HEK293 (cell line): Measurements from ENCODE around the gene SAP30.
A peak's percentile ranks its signal among the peaks of the same experiment; 100 is the strongest.

Source experiments
- FEZF1 ChIP-seq: fragments of 450-650 bp; formaldehyde crosslinking; IDR thresholded peaks from 2 replicates; pipeline ENCODE4 v1.5.1; 2016; ENCODE audit warnings: missing biosample characterization, missing genetic modification characterization
- IKZF3 ChIP-seq: fragments of 450-650 bp; IDR thresholded peaks from 2 replicates; pipeline ENCODE4 v1.5.0; 2018; ENCODE audit warnings: missing biosample characterization, mild to moderate bottlenecking, missing genetic modification characterization, moderate library complexity
- KLF10 ChIP-seq: fragments of 450-650 bp; IDR thresholded peaks from 2 replicates; pipeline ENCODE4 v1.5.1; 2018; ENCODE audit warnings: missing biosample characterization, mild to moderate bottlenecking, missing genetic modification characterization
- OVOL3 ChIP-seq: fragments of 450-650 bp; formaldehyde crosslinking; IDR thresholded peaks from 2 replicates; pipeline ENCODE4 v1.5.1; 2016; ENCODE audit warnings: missing biosample characterization, missing genetic modification characterization
- RBAK ChIP-seq: fragments of 450-650 bp; formaldehyde crosslinking; IDR thresholded peaks from 2 replicates; pipeline ENCODE4 v1.5.1; 2016; ENCODE audit warnings: missing biosample characterization, missing genetic modification characterization
- YY2 ChIP-seq: fragments of 450-650 bp; formaldehyde crosslinking; IDR thresholded peaks from 2 replicates; pipeline ENCODE4 v1.5.1; 2016; ENCODE audit warnings: missing biosample characterization, missing genetic modification characterization
- ZFP41 ChIP-seq: fragments of 450-650 bp; formaldehyde crosslinking; IDR thresholded peaks from 2 replicates; pipeline ENCODE4 v1.5.1; 2016; ENCODE audit warnings: missing biosample characterization, missing genetic modification characterization, borderline replicate concordance
- ZNF133 ChIP-seq: fragments of 450-650 bp; formaldehyde crosslinking; IDR thresholded peaks from 2 replicates; pipeline ENCODE4 v1.5.1; 2016; ENCODE audit warnings: missing biosample characterization, missing genetic modification characterization
- ZNF184 ChIP-seq: fragments of 450-650 bp; IDR thresholded peaks from 2 replicates; pipeline ENCODE4 v1.5.1; 2018; ENCODE audit warnings: missing biosample characterization, mild to moderate bottlenecking, missing genetic modification characterization
- ZNF2 ChIP-seq: fragments of 450-650 bp; formaldehyde crosslinking; IDR thresholded peaks from 2 replicates; pipeline ENCODE4 v1.5.1; 2016; ENCODE audit warnings: missing biosample characterization, missing genetic modification characterization
- ZNF221 ChIP-seq: fragments of 450-650 bp; formaldehyde crosslinking; IDR thresholded peaks from 2 replicates; pipeline ENCODE4 v1.5.1; 2017; ENCODE audit warnings: missing biosample characterization, missing genetic modification characterization, borderline replicate concordance
- ZNF248 ChIP-seq: fragments of 450-650 bp; formaldehyde crosslinking; IDR thresholded peaks from 2 replicates; pipeline ENCODE4 v1.5.1; 2017; ENCODE audit warnings: missing biosample characterization, missing genetic modification characterization
- ZNF37A ChIP-seq: fragments of 450-650 bp; IDR thresholded peaks from 2 replicates; pipeline ENCODE4 v1.5.1; 2018; ENCODE audit warnings: missing biosample characterization, missing genetic modification characterization
- ZNF416 ChIP-seq: fragments of 450-650 bp; formaldehyde crosslinking; IDR thresholded peaks from 2 replicates; pipeline ENCODE4 v1.5.1; 2016; ENCODE audit warnings: missing biosample characterization, missing genetic modification characterization
- ZNF510 ChIP-seq: fragments of 450-650 bp; formaldehyde crosslinking; IDR thresholded peaks from 2 replicates; pipeline ENCODE4 v1.5.1; 2018; ENCODE audit warnings: mild to moderate bottlenecking, missing genetic modification characterization, missing biosample characterization; ENCODE audit not compliant: insufficient replicate concordance
- ZNF514 ChIP-seq: fragments of 450-650 bp; formaldehyde crosslinking; IDR thresholded peaks from 2 replicates; pipeline ENCODE4 v1.5.1; 2016; ENCODE audit warnings: missing biosample characterization, missing genetic modification characterization
- ZNF548 ChIP-seq: fragments of 450-650 bp; formaldehyde crosslinking; IDR thresholded peaks from 2 replicates; pipeline ENCODE4 v1.5.1; 2016; ENCODE audit warnings: missing biosample characterization, missing genetic modification characterization
- ZNF623 ChIP-seq: fragments of 450-650 bp; formaldehyde crosslinking; IDR thresholded peaks from 2 replicates; pipeline ENCODE4 v1.5.1; 2016; ENCODE audit warnings: missing biosample characterization, missing genetic modification characterization
- ZNF624 ChIP-seq: fragments of 450-650 bp; formaldehyde crosslinking; IDR thresholded peaks from 2 replicates; pipeline ENCODE4 v1.5.1; 2017; ENCODE audit warnings: missing biosample characterization, missing genetic modification characterization
- ZNF626 ChIP-seq: fragments of 450-650 bp; sonication (Bioruptor Pico); formaldehyde crosslinking; IDR thresholded peaks from 2 replicates; pipeline ENCODE4 v1.5.1; 2018; ENCODE audit warnings: missing biosample characterization, missing genetic modification characterization, inconsistent platforms
- ZNF670 ChIP-seq: fragments of 450-650 bp; formaldehyde crosslinking; IDR thresholded peaks from 2 replicates; pipeline ENCODE4 v1.5.1; 2016; ENCODE audit warnings: missing biosample characterization, missing genetic modification characterization, low read depth
- ZNF707 ChIP-seq: fragments of 450-650 bp; formaldehyde crosslinking; IDR thresholded peaks from 2 replicates; pipeline ENCODE4 v1.5.1; 2016; ENCODE audit warnings: missing biosample characterization, missing genetic modification characterization
- ZNF830 ChIP-seq: fragments of 450-650 bp; IDR thresholded peaks from 2 replicates; pipeline ENCODE4 v1.5.0; 2018; ENCODE audit warnings: missing biosample characterization, missing genetic modification characterization, low read depth, mild to moderate bottlenecking, moderate library complexity
- ZNF843 ChIP-seq: fragments of 450-650 bp; formaldehyde crosslinking; IDR thresholded peaks from 2 replicates; pipeline ENCODE4 v1.5.1; 2016; ENCODE audit warnings: missing biosample characterization, missing genetic modification characterization
- ZSCAN23 ChIP-seq: fragments of 450-650 bp; formaldehyde crosslinking; IDR thresholded peaks from 2 replicates; pipeline ENCODE4 v1.5.1; 2016; ENCODE audit warnings: missing biosample characterization, missing genetic modification characterization
- ZSCAN30 ChIP-seq: fragments of 450-650 bp; IDR thresholded peaks from 2 replicates; pipeline ENCODE4 v1.5.1; 2018; ENCODE audit warnings: missing biosample characterization, mild to moderate bottlenecking, missing genetic modification characterization, moderate library complexity
- TF ChIP-seq, protein P1 (sequence below): fragments of 450-650 bp; formaldehyde crosslinking; IDR thresholded peaks from 2 replicates; pipeline ENCODE4 v1.5.1; 2016; ENCODE audit warnings: missing biosample characterization, missing genetic modification characterization
- TF ChIP-seq, protein P2 (sequence below): fragments of 450-650 bp; formaldehyde crosslinking; IDR thresholded peaks from 2 replicates; pipeline ENCODE4 v1.5.1; 2016; ENCODE audit warnings: missing biosample characterization, missing genetic modification characterization
- TF ChIP-seq, protein P3 (sequence below): fragments of 450-650 bp; formaldehyde crosslinking; conservative IDR thresholded peaks from 2 replicates; pipeline ENCODE4 v1.5.1; 2016; ENCODE audit warnings: low read depth, missing biosample characterization, missing genetic modification characterization
- TF ChIP-seq, protein P4 (sequence below): fragments of 450-650 bp; formaldehyde crosslinking; IDR thresholded peaks from 2 replicates; pipeline ENCODE4 v1.5.1; 2017; ENCODE audit warnings: missing biosample characterization, missing genetic modification characterization

SAP30 gene

DNA sequence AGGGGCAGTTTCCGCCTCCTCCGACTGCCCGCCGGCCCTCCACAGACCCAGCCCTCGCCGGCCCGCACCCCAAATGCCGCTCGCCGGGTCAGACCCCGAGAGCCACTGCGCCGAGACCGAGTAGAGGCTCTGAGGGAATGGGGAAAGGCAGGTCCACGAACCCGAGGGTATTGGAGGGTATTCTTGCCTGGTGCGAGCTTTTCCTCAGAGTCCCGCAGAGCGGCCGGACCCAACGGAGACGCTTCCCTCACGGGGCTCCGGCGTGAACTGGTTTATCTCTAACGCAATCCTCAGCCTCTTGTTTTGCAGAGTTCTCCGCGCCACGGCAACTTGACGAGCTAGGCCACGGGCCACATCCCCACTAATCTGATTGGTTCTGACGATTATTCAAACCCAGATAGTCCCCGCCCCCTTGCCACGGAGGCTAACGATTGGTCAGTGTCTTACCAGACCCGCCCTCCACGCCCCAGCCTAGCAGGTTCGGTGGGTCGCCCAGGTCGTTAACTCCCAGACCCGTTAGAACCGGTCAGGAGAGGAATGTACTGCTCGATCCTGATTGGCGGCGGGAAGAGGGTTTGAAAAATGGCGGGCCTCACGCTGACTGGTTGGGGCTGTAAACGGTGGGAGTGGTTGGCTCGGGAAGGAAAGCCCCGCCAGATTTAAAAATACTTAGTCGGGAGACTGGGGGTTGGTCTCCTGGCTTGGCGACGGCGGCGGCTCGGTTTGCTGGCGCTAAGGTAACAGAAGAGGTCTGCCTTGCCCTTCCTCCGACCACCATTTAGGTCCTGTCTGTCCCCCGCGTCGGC, 36.5 kb upstream of the SAP30 start, which contains the start of gene HMGB2 (continued):
- TF ChIP-seq, protein P1, sequence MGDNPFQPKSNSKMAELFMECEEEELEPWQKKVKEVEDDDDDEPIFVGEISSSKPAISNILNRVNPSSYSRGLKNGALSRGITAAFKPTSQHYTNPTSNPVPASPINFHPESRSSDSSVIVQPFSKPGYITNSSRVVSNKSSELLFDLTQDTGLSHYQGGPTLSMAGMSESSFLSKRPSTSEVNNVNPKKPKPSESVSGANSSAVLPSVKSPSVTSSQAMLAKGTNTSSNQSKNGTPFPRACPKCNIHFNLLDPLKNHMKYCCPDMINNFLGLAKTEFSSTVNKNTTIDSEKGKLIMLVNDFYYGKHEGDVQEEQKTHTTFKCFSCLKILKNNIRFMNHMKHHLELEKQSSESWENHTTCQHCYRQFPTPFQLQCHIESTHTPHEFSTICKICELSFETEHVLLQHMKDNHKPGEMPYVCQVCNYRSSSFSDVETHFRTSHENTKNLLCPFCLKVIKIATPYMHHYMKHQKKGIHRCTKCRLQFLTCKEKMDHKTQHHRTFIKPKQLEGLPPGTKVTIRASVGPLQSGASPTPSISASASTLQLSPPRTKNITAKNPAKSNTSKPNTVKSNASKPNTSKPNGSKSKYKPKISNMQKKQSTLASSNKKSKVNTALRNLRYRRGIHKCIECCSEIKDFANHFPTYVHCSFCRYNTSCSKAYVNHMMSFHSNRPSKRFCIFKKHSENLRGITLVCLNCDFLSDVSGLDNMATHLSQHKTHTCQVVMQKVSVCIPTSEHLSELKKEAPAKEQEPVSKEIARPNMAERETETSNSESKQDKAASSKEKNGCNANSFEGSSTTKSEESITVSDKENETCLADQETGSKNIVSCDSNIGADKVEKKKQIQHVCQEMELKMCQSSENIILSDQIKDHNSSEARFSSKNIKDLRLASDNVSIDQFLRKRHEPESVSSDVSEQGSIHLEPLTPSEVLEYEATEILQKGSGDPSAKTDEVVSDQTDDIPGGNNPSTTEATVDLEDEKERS (tag by site-specific recombination): no peak
- TF ChIP-seq ZNF623 (tag by site-specific recombination) (no peak), ZNF626 (tag by site-specific recombination) (no peak), ZNF843 (tag by site-specific recombination) (0 out of 2 replicates have a peak, but pooled peaks have one; percentile 11), FEZF1 (tag by site-specific recombination) (no peak), ZNF624 (no peak), ZNF548 (no peak), ZSCAN23 (tag by site-specific recombination) (no peak), KLF10 (tag by site-specific recombination) (0 out of 2 replicates have a peak, but pooled peaks have one; percentile 29), ZNF221 (tag by site-specific recombination) (no peak), ZNF133 (no peak), YY2 (tag by site-specific recombination) (no peak), ZNF416 (tag by site-specific recombination) (no peak), ZNF670 (tag by site-specific recombination) (no peak), OVOL3 (tag by site-specific recombination) (peak; percentile 72; the same call in 1 of the 2 replicates), ZNF707 (no peak), ZNF37A (tag by site-specific recombination) (no peak), ZFP41 (tag by site-specific recombination) (no peak), ZNF248 (tag by site-specific recombination) (no peak), RBAK (tag by site-specific recombination) (no peak), ZNF184 (tag by site-specific recombination) (no peak), ZSCAN30 (tag by site-specific recombination) (0 out of 2 replicates have a peak, but pooled peaks have one; percentile 7), ZNF2 (tag by site-specific recombination) (no peak), IKZF3 (tag by site-specific recombination) (peak; percentile 68), ZNF514 (tag by site-specific recombination) (no peak), ZNF510 (no peak), ZNF830 (tag by site-specific recombination) (no peak)
- TF ChIP-seq, protein P2, sequence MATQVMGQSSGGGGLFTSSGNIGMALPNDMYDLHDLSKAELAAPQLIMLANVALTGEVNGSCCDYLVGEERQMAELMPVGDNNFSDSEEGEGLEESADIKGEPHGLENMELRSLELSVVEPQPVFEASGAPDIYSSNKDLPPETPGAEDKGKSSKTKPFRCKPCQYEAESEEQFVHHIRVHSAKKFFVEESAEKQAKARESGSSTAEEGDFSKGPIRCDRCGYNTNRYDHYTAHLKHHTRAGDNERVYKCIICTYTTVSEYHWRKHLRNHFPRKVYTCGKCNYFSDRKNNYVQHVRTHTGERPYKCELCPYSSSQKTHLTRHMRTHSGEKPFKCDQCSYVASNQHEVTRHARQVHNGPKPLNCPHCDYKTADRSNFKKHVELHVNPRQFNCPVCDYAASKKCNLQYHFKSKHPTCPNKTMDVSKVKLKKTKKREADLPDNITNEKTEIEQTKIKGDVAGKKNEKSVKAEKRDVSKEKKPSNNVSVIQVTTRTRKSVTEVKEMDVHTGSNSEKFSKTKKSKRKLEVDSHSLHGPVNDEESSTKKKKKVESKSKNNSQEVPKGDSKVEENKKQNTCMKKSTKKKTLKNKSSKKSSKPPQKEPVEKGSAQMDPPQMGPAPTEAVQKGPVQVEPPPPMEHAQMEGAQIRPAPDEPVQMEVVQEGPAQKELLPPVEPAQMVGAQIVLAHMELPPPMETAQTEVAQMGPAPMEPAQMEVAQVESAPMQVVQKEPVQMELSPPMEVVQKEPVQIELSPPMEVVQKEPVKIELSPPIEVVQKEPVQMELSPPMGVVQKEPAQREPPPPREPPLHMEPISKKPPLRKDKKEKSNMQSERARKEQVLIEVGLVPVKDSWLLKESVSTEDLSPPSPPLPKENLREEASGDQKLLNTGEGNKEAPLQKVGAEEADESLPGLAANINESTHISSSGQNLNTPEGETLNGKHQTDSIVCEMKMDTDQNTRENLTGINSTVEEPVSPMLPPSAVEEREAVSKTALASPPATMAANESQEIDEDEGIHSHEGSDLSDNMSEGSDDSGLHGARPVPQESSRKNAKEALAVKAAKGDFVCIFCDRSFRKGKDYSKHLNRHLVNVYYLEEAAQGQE (tag by site-specific recombination): no peak
- TF ChIP-seq, protein P3, sequence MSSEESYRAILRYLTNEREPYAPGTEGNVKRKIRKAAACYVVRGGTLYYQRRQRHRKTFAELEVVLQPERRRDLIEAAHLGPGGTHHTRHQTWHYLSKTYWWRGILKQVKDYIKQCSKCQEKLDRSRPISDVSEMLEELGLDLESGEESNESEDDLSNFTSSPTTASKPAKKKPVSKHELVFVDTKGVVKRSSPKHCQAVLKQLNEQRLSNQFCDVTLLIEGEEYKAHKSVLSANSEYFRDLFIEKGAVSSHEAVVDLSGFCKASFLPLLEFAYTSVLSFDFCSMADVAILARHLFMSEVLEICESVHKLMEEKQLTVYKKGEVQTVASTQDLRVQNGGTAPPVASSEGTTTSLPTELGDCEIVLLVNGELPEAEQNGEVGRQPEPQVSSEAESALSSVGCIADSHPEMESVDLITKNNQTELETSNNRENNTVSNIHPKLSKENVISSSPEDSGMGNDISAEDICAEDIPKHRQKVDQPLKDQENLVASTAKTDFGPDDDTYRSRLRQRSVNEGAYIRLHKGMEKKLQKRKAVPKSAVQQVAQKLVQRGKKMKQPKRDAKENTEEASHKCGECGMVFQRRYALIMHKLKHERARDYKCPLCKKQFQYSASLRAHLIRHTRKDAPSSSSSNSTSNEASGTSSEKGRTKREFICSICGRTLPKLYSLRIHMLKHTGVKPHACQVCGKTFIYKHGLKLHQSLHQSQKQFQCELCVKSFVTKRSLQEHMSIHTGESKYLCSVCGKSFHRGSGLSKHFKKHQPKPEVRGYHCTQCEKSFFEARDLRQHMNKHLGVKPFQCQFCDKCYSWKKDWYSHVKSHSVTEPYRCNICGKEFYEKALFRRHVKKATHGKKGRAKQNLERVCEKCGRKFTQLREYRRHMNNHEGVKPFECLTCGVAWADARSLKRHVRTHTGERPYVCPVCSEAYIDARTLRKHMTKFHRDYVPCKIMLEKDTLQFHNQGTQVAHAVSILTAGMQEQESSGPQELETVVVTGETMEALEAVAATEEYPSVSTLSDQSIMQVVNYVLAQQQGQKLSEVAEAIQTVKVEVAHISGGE (tag by site-specific recombination): no peak
- TF ChIP-seq, protein P4, sequence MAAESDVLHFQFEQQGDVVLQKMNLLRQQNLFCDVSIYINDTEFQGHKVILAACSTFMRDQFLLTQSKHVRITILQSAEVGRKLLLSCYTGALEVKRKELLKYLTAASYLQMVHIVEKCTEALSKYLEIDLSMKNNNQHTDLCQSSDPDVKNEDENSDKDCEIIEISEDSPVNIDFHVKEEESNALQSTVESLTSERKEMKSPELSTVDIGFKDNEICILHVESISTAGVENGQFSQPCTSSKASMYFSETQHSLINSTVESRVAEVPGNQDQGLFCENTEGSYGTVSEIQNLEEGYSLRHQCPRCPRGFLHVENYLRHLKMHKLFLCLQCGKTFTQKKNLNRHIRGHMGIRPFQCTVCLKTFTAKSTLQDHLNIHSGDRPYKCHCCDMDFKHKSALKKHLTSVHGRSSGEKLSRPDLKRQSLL: no peak
